Lower leg skin (tissue), 3 donors: Measurements from ENCODE around the gene C10orf67.

Source experiments
- CTCF ChIP-seq, 3 donors: fragments of 450-650 bp; IDR thresholded peaks; one replicate each; pipeline ENCODE4 v1.5.1; 2016; ENCODE audit warnings: antibody characterized with exemption in 3 of 3, mild to moderate bottlenecking in 3 of 3, moderate library complexity in 2 of 3
- POLR2A ChIP-seq, 2 donors: fragments of 450-650 bp; IDR thresholded peaks; one replicate each; pipeline ENCODE4 v1.6.1; 2016 to 2017; ENCODE audit warnings: antibody characterized with exemption in 2 of 2, mild to moderate bottlenecking in 1 of 2, moderate library complexity in 1 of 2

GRCh38 chr10:23189024-23189423, 155.6 kb downstream of the C10orf67 start:
- TF ChIP-seq POLR2A (IDR thresholded peaks at IDR 0.05) (no peak), CTCF (IDR thresholded peaks at IDR 0.05) (no peak)
